HG03135 (cell line): ENCODE data around the gene SMC3.

Experiments used
- ATAC-seq: cut with Tn5 transposase; IDR thresholded peaks from one replicate; pipeline ENCODE4 v1.9.1; 2021; ENCODE audit warnings: mild to moderate bottlenecking, moderate library complexity; ENCODE audit not compliant: unreplicated experiment

SMC3 gene

GRCh38 chr10:110643653-110644597 lies 76.4 kb downstream of the SMC3 start, which contains the start of gene RBM20:
Gene RBM20 (plus strand): TSS chr10:110644336. CDS start chr10:110644455, 119 bp downstream.
- no peak for ATAC-seq

GRCh38 chr10:110644598-110645462 lies 77.3 kb downstream of the SMC3 start:
- no peak for ATAC-seq

DNA sequence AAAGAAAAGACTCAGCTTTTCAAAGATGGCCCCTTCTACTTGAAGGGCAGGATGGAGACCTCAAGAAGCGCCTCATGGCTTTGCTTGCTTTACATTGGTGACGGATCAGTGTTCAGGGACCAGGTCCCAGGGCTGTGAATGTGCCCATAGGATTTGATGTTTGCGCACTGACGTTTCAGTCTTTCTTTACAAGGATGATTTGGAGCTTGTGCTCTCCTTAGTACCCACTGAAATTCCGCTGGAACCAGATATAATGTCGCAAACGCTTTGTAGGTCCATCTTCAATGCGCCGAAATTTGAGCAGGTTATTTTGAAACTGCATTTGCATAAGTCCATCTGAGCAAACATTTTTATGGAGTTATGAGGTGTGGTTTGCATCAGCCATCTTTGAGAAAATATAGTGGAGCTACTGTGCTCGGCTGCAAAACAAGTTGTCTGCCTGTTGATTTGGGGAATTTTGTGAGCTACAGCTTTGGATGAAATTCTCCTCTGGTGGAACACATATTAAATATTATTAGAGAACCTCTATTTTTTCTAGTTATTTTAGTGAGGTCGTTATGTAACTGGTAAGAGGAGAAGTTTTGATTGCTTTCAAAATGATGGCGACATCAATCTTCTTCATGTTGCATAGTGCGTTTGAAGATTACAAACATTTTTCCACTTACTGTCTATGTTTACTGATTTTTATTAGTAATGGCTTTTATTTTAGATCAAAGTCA lies 79.1 kb downstream of the SMC3 start:
- no peak for ATAC-seq

DNA sequence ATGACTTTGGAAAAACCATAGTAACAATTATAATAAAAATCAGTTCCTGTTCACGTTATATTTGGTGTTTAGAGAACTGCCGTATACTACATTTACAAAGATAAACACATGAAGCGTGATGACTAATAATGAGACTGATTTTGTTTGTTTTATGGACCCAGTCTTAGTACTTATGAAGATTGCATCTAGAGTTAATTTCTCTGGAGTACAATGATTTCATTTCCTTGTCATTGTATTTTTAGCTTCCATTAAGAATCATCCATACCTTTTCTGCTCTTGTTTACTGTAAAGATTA lies 79.6 kb downstream of the SMC3 start:
- no peak for ATAC-seq

DNA sequence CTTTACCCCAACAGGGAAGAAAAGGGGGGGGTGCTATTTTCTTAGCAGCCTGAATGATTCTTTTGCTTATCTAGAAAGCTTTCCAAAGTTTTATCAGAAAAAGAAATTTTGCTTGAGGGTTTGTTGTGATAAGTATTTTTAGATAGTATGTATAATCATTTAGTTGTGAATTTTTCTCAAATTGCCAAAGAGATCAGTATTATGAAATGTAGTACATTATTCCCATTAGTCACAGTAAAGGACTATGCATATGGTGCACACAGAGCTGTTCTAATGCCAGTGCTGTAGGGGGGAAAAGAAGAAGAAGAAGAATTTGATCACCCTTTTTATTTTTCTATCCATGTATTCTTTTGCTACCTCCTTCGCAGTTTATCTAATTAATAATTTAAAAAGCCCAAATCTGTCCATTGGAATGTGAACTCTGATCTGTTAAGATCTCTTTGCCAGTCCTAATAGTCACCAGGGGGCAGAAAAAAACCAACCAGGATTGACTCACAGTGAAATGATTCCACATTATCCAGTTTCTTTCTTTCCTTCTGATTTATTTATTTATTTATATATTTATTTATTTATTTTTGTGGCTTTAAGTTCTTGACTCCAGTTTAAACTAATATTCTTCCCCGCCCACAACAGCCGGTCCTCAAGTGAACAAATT lies 81.3 kb downstream of the SMC3 start:
- ATAC-seq, result no peak

GRCh38 chr10:110649347-110650264 lies 82.1 kb downstream of the SMC3 start:
- no peak for ATAC-seq

- no peak for ATAC-seq
These were observed 82.8 kb downstream of the SMC3 start for GRCh38 chr10:110650265-110650668.

DNA sequence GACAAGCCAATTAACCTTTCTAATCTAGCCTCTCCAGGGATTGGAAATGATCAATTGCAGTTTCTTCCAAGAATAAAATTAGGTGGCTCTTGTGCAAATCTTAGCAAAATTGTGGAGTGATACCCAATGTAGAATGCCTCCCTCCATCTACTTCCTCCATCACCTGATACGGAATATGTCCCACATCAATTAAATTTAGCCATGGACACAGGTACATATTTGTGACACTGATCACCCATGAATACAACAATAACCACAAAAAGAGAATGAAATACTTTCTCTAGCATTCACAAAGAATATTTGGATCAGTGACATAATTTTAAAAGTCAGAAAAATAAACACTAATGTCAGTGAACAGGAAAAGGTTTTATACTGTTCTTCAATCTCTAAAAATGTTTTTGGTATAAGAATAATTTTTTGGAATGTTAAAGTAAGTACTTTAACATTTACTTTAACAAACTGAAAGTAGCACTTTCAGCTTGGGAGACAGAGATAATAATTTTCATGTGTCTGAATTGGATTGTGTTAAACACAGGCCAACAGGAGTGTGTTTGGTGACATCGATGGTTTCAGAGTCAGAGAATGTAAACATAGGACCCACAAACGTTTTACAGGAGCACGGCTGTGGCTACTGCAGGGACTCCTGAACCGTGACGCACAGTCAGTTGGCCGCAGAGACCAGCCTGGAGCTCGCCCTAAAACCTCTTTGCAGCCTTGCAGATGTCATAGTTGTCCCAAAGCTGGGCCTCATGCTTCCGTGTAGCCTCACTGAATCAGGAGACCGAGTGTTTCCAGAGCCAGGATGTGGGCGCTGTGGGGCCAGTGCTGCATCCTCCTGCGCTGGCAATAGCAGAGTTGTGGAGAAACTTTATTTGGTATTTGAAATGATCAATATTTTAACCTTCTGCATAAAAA lies 83.8 kb downstream of the SMC3 start:
- peak; percentile 77 for ATAC-seq

GRCh38 chr10:110652475-110653118 lies 85.1 kb downstream of the SMC3 start:
- ATAC-seq, result no peak
